Stimulated activated CD8-positive, alpha-beta memory T cell treated with anti-CD3 and anti-CD28 coated beads, Interleukin-4, amount 100 ng/mL, for 48 hours (primary cell): ENCODE measurements around the gene STXBP1.
"Not testable (repeated sequence)": the region's sequence is repeated elsewhere in the genome, so short reads cannot be mapped to it uniquely, and the experiment has no call there.

Experiments used
- DNase-seq: peaks from one replicate; pipeline ENCODE4 v3.0.0-alpha.2; 2020

Gene STXBP1

DNA sequence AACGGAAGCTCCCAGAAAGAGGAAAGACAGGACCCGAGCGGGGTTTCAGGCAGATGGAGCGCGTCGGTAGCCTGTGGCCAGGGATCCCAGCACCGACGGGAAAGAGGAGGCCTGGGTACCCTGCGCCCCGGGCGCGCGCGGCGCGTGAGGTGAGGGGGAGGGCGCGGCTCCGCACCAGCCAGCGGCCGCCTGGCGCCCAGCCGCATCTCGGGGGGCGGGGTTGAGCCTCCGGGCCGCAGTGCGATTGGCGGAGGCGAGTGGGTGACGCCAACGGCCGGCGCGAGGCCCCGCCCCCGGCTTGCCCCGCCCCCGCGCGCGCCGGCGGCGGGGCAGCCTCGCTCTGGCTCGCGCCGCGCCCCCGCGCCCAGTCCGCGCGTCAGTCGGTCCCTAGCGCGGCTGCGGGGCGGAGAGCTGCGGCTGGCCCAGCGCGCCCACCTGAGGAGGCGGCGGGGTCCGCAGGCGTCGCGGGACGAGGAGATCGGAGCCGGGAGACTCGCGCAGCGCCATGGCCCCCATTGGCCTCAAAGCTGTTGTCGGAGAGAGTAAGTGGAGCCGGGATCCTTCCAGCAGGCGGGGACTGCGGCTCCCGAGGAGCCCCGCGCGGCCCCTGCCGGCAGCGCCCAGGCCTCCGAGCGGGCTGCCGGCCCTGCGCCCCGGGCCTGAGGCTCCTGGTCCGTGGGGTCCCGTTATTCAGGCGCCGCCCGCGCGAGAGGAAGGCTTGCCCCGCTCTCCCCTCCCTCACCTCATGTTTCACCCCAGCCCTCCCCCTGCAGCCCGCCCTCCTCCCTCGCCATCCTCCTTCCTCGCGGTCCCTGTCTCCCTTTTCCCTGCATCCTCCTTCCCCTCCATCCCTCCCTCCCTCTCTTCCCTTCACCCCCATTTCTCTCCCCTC lies at the start of gene STXBP1:
Gene STXBP1, plus strand, starts transcription at position 379 of the 892 bp plus-strand sequence. Its CDS starts 127 bp downstream, at position 506.
- peak; percentile 90 for DNase-seq

GRCh38 chr9:127562279-127562796 lies 49.7 kb upstream of the STXBP1 start:
- no peak for DNase-seq

GRCh38 chr9:127562841-127563401 lies 49.2 kb upstream of the STXBP1 start:
- no peak for DNase-seq

DNA sequence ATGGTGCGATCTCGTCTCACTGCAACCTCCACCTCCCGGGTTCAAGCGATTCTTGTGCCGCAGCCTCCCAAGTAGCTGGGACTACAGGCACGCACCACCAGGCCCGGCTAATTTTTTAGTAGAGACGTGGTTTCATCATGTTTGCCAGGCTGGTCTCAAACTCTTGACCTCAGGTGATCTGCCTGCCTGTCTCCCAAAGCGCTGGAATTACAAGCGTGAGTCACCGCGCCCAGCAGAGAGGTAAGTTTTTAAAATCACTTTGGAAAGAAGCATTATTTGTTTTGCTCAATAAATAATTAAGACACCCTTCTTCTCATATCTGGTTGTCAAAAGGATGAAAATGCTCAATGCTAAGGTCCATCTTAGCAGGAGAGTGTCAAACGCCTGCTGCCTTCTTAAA lies 48.5 kb upstream of the STXBP1 start:
- no peak for DNase-seq

GRCh38 chr9:127565231-127565630 lies 46.8 kb upstream of the STXBP1 start:
- no peak for DNase-seq

- DNase-seq: no peak
These were observed 45.6 kb upstream of the STXBP1 start for GRCh38 chr9:127566351-127567001.

- no peak for DNase-seq
These were observed 44.9 kb upstream of the STXBP1 start for GRCh38 chr9:127567035-127567729.

GRCh38 chr9:127567730-127568617 lies 44.1 kb upstream of the STXBP1 start:
- DNase-seq: peak; percentile 46

DNA sequence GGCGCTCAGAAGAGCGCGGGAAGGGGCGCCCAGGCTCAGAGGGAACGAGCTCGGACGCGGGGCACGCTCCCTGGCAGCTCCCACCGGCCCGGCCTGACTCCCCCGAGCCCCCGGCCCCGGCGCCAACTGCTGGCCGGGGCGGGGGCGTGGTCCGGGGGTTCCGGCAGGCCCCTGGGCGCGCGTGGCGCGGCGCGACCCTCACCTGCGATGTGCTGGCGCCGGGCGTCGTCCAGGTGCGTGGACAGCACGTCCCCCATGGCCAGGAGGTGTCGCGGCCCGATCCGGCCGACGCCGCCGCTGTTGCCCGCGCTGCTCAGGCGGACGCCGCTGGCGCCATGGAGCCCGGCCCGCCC lies 43.5 kb upstream of the STXBP1 start:
- no peak for DNase-seq

GRCh38 chr9:127568971-127569885 lies 42.8 kb upstream of the STXBP1 start:
- peak; percentile 83 for DNase-seq

DNA sequence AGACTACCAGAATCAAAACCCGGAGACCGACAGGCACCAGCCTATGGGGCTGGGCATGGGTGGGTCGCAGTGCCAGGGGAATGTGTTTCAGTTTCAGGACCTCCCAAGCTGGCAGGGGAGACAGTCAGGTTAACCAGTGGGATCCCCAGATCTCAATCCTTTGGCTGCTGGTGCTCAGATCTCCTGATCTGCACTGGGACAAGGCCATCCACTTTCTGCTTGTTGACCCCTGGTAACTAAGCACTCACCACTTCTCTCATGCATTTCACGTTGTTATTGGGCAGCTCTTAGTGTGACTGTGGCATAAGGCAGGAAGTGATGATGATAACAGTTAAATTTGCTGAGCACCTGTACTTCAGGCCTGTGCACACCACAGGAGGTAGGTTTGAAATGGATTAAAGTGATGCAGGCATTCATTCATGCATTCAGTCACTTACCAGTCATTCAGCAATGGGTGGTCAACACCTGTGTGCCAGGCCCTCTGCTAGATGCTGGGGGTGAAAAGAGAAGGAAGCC lies 42.1 kb upstream of the STXBP1 start:
- no peak for DNase-seq

- no peak for DNase-seq
These were observed 41.5 kb upstream of the STXBP1 start for GRCh38 chr9:127570533-127571111.

GRCh38 chr9:127571971-127572370 lies 40.1 kb upstream of the STXBP1 start:
- DNase-seq: no peak

- no peak for DNase-seq
These were observed 38.9 kb upstream of the STXBP1 start for GRCh38 chr9:127572961-127573721.

- peak; percentile 72 for DNase-seq
These were observed 37.7 kb upstream of the STXBP1 start for GRCh38 chr9:127574072-127574993.

- DNase-seq: no peak
These were observed 36.0 kb upstream of the STXBP1 start for GRCh38 chr9:127575875-127576778.

GRCh38 chr9:127577194-127577593 lies 34.9 kb upstream of the STXBP1 start:
- not testable (repeated sequence) for DNase-seq
